ENCODE data around the gene STRIT1. TPM values are rescaled to one million over a fixed set of nuclear protein-coding genes. Genes with fewer than 3 reads are reported as not detected.

STRIT1 gene
- total RNA-seq, 2 donors from 2014 or later: 4.9 TPM; not detected in 1

DNA sequence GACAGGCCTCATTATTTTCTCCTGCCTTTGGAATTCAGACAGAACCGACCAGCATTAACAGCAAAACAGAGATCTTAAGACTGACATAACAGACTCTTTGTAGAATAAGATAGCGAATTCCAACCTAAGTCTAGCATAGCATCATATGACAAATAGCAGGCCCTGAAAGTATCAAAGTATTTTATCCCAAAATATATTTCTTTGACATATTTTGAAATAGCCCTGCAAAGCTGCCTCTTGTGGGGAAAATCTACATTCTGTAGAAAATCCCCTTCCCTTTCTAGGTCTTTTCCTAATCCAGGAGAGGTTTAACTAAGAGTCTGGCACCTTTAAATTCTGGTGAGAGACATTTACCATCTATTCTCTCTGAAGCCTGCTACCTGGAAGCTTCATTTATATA is 34.4 kb upstream of the STRIT1 start:
- Histone ChIP-seq H3K36me3 (no peaks in the 10 kb centered on the region), H3K4me1 (replicated peaks) (no peaks in the 10 kb centered on the region), H3K4me3 (no peak overlapping the region), H3K27me3 (replicated peaks; ENCODE audit: insufficient read depth) (no peaks in the 10 kb centered on the region), H3K27ac (no peak overlapping the region), H3K9me3 (no peaks in the 10 kb centered on the region)
- TF ChIP-seq, protein P1, sequence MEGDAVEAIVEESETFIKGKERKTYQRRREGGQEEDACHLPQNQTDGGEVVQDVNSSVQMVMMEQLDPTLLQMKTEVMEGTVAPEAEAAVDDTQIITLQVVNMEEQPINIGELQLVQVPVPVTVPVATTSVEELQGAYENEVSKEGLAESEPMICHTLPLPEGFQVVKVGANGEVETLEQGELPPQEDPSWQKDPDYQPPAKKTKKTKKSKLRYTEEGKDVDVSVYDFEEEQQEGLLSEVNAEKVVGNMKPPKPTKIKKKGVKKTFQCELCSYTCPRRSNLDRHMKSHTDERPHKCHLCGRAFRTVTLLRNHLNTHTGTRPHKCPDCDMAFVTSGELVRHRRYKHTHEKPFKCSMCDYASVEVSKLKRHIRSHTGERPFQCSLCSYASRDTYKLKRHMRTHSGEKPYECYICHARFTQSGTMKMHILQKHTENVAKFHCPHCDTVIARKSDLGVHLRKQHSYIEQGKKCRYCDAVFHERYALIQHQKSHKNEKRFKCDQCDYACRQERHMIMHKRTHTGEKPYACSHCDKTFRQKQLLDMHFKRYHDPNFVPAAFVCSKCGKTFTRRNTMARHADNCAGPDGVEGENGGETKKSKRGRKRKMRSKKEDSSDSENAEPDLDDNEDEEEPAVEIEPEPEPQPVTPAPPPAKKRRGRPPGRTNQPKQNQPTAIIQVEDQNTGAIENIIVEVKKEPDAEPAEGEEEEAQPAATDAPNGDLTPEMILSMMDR (IDR thresholded peaks at IDR 0.05): no peak
- TF ChIP-seq POLR2A (IDR thresholded peaks at IDR 0.05) (no peak), POLR2AphosphoS5 (IDR thresholded peaks at IDR 0.05) (no peak)
- 93% methylated on average over 2 of the region's 2 CpGs for WGBS
- DNase-seq (ENCODE audit: low spot score): no peak
- intact Hi-C loops (cut with DNase I): loop anchor here (10.0 kb wide), 1 partner anchor 993 kb away; no protein-coding TSS in a partner anchor

- H3K27ac ChIP-seq: no peak overlapping the region
- no peaks in the 10 kb centered on the region for H3K27me3 ChIP-seq (replicated peaks; ENCODE audit: insufficient read depth)
- H3K4me1 ChIP-seq (replicated peaks): no peaks in the 10 kb centered on the region
- 100% methylated on average over 1 of the region's 1 CpG for WGBS
- no peak overlapping the region for H3K4me3 ChIP-seq
- intact Hi-C loops (cut with DNase I): loop anchor here (10.0 kb wide), 1 partner anchor 993 kb away; no protein-coding TSS in a partner anchor
- no peaks in the 10 kb centered on the region for H3K9me3 ChIP-seq
- TF ChIP-seq POLR2A (IDR thresholded peaks at IDR 0.05) (no peak), POLR2AphosphoS5 (IDR thresholded peaks at IDR 0.05) (no peak)
- TF ChIP-seq, protein P1 (IDR thresholded peaks at IDR 0.05): no peak
- no peak for DNase-seq (ENCODE audit: low spot score)
- no peaks in the 10 kb centered on the region for H3K36me3 ChIP-seq
These were observed 33.9 kb upstream of the STRIT1 start for GRCh38 chr3:155327430-155327829.

DNA sequence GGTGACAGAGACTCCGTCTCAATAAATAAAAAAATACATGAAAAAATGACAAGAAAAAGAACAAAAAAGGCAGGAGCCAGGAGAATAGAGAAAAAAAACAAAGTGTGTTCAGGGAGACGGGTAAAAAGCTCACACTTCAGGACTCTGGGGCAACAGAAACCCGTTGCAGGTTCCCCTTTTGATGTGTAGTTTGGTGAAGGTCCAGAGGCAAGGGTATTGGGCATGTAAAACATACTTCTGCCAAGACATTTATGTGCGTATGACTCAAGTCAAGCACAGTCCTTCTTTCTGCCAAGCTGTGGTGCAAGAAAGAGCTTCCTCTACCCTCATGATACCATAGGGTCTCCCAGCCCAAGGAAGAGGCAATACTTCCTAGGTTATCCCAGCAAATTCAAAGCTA is 33.4 kb upstream of the STRIT1 start:
- 47% methylated on average over 4 of the region's 4 CpGs for WGBS
- H3K4me3 ChIP-seq: no peak overlapping the region
- intact Hi-C loops (cut with DNase I): loop anchor here (10.0 kb wide), 1 partner anchor 992 kb away; no protein-coding TSS in a partner anchor
- DNase-seq (ENCODE audit: low spot score): no peak
- no peaks in the 10 kb centered on the region for H3K36me3 ChIP-seq
- H3K27ac ChIP-seq: no peak overlapping the region
- H3K9me3 ChIP-seq: no peaks in the 10 kb centered on the region
- no peaks in the 10 kb centered on the region for H3K4me1 ChIP-seq (replicated peaks)
- TF ChIP-seq, protein P1 (IDR thresholded peaks at IDR 0.05): no peak
- TF ChIP-seq POLR2A (IDR thresholded peaks at IDR 0.05) (no peak), POLR2AphosphoS5 (IDR thresholded peaks at IDR 0.05) (no peak)
- H3K27me3 ChIP-seq (replicated peaks; ENCODE audit: insufficient read depth): no peaks in the 10 kb centered on the region

DNA sequence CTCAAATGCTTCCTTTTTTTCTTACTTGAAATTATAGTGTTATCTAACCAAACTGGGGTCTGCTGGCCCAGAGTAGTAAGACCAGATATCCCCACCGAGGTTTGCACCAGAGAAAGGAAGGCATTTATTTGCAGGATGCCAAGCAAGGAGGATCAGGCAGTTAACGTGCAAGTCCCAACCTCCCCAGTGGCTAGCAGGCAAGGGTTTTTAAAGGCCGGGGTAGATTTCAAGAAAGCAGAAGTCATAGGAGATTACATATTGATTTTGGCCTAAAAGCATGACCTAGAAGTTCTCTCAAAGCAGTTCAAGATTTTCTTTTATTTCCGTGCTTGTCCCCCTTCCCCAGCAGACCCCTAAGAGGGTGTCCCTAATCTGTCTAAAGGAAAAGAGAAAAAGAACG is 32.8 kb upstream of the STRIT1 start:
- Histone ChIP-seq H3K4me1 (replicated peaks) (no peaks in the 10 kb centered on the region), H3K9me3 (no peaks in the 10 kb centered on the region), H3K4me3 (no peak overlapping the region), H3K27ac (no peak overlapping the region), H3K36me3 (no peaks in the 10 kb centered on the region), H3K27me3 (replicated peaks; ENCODE audit: insufficient read depth) (no peaks in the 10 kb centered on the region)
- no peak for TF ChIP-seq POLR2AphosphoS5 (IDR thresholded peaks at IDR 0.05)
- no peak for TF ChIP-seq POLR2A (IDR thresholded peaks at IDR 0.05)
- TF ChIP-seq, protein P1 (IDR thresholded peaks at IDR 0.05): no peak
- DNase-seq (ENCODE audit: low spot score): no peak
- intact Hi-C loops (cut with DNase I): loop anchor here (10.0 kb wide), 1 partner anchor 991 kb away; no protein-coding TSS in a partner anchor
- 86% methylated on average over 5 of the region's 5 CpGs for WGBS

GRCh38 chr3:155325263-155325835 is 31.9 kb upstream of the STRIT1 start:
- H3K9me3 ChIP-seq: no peaks in the 10 kb centered on the region
- no peak overlapping the region for H3K27ac ChIP-seq
- TF ChIP-seq, protein P1 (IDR thresholded peaks at IDR 0.05): no peak
- no peak for TF ChIP-seq POLR2AphosphoS5 (IDR thresholded peaks at IDR 0.05)
- TF ChIP-seq POLR2A (IDR thresholded peaks at IDR 0.05): no peak
- H3K4me3 ChIP-seq: no peak overlapping the region
- H3K4me1 ChIP-seq (replicated peaks): no peaks in the 10 kb centered on the region
- WGBS: 74% methylated on average over 10 of the region's 10 CpGs
- H3K36me3 ChIP-seq: no peaks in the 10 kb centered on the region
- no peak for DNase-seq (ENCODE audit: low spot score)
- intact Hi-C loops (cut with DNase I): loop anchor here (10.0 kb wide), 1 partner anchor 991 kb away; no protein-coding TSS in a partner anchor
- H3K27me3 ChIP-seq (replicated peaks; ENCODE audit: insufficient read depth): no peaks in the 10 kb centered on the region
